Pancreas (tissue), 10 donors: ENCODE measurements around the gene SMARCA4. TPM values are rescaled to one million over a fixed set of nuclear protein-coding genes. Genes with fewer than 3 reads are reported as not detected.
"Not testable (repeated sequence)": the region's sequence is repeated elsewhere in the genome, so short reads cannot be mapped to it uniquely, and the experiment has no call there.

Experiments used
- ATAC-seq, 4 donors: fragments of 200-7000 bp; cut with Tn5 transposase; one replicate each; pipeline versions ENCODE4 v1.8.0 to v1.9.1; 2020; ENCODE audit warnings: mild to moderate bottlenecking in 4 of 4, moderate library complexity in 4 of 4
- DNase-seq, 6 donors: peaks; one replicate each; pipeline ENCODE4 v3.0.0-alpha.2; 2020
- FAIRE-seq: peaks from 2 replicates; lab custom pipeline; 2012; peaks lifted over from hg19 to GRCh38; lab: Jason Lieb, UNC
- H3K27ac ChIP-seq, 4 donors: fragments of 200-600 bp; sonication (generic); 1 replicate in 3 of 4; 2 replicates in 1 of 4; pipeline versions ENCODE4 v1.5.0 to v1.8.0; 2020
- H3K27me3 ChIP-seq, 4 donors: fragments of 200-600 bp; one replicate each; pipeline ENCODE4 v1.8.0; 2021
- H3K36me3 ChIP-seq, 3 donors: fragments of 200-600 bp; sonication (generic) in 1 of 3; one replicate each; pipeline versions ENCODE4 v1.5.0 to v1.8.0; 2020 to 2021
- H3K4me1 ChIP-seq, 3 donors: fragments of 200-600 bp; one replicate each; pipeline ENCODE4 v1.8.0; 2021
- H3K4me3 ChIP-seq, 4 donors: fragments of 200-600 bp; sonication (generic) in 2 of 4; one replicate each; pipeline versions ENCODE4 v1.5.0 to v1.8.0; 2020 to 2021
- H3K9me3 ChIP-seq, 4 donors: fragments of 200-600 bp; one replicate each; pipeline ENCODE4 v1.8.0; 2021
- WGBS, 2 donors: extraction: QIAGEN DNeasy Blood & Tissue Kit; methylation state at CpG; one replicate each; pipeline ENCODE4 v1.1.7; 2013; 5-methylcytosine and 5-hydroxymethylcytosine counted together
- intact Hi-C, 3 donors: fragments of 100-400 bp; cut with DNase I; formaldehyde crosslinking; loops; one replicate each; pipeline versions ENCODE4 v1.11.1 to v1.14.2; 2022
- polyA plus RNA-seq, 2 donors: library from polyadenylated mRNA; stranded (reverse); fragments of 200-250 nt; gene quantifications; one replicate each; pipeline ENCODE4 v1.2.3, GENCODE V29; 2013
- total RNA-seq, 6 donors: library from RNA; stranded (reverse); fragmentation: NEBNext Ultra II Directional in 4 of 6; extraction: Animal tissue kit (Norgen Biotek cat#: 25700) in 4 of 6; gene quantifications; one replicate each; pipeline versions ENCODE4 v1.2.1 to v1.2.4, GENCODE V29; 2021 to 2023
- TF ChIP-seq, protein P1 (sequence below), 4 donors: fragments of 200-600 bp; sonication (generic) in 3 of 4; IDR thresholded peaks; one replicate each; pipeline versions ENCODE4 v1.5.0 to v1.8.0; 2021; ENCODE audit warnings: antibody characterized with exemption in 4 of 4
- donor health status: healthy with polysubstance abuse.
- donor health status: DM: no; HTN: no; CAD: no; lungs with moderate emphysema.
- donor health status: DM: no; HTN: no; CAD: no.
- donor health status: control.
- donor health status: control.
- donor health status: Bipolar disorder and iron deficiency.
- donor health status: DM: yes; HTN: yes; CAD: no.
- donor health status: DM: no; HTN: no; CAD: no.
- donor health status: DM: no; HTN: no; CAD: no.
- donor health status: DM: yes; HTN: yes; CAD: no.

Gene SMARCA4
- total and polyA plus RNA-seq, 8 donors: 28.7 to 77.8 (median 42.9) TPM

DNA sequence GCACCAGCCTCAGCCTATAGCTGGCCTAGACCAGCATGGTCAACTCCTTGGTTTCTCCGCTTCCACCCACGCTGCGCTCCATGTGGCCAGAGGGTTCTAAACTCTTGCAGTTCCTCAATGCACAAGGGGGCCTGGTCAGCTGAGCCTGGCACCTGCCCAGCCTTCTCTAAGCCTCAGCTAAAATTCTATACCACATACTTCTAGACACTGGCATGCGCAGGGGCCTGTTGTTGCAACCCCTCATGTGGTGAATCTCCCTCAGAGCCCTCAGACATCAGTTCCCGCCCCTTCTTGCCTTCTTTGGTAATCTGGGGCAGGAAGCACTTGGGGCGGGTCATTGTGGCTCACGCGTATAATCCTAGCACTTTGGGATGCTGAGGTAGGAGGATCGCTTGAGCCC is 108.7 kb downstream of the SMARCA4 start:
- FAIRE-seq (no peak), DNase-seq (no peak), ATAC-seq (peak in 1 of 4 donors; percentile 19)
- intact Hi-C loops: no loop called here
- no peaks in the 10 kb centered on the region for H3K9me3 ChIP-seq
- H3K27ac ChIP-seq: no peak overlapping the region
- H3K4me3 ChIP-seq: no peak overlapping the region
- H3K36me3 ChIP-seq: no peaks in the 10 kb centered on the region
- peaks cover 0 to 3% (median 0%) of the 10 kb centered on the region in 3 donors for H3K4me1 ChIP-seq
- 94 to 95% methylated on average over 9 of the region's 9 CpGs for WGBS, 2 donors
- TF ChIP-seq, protein P1, sequence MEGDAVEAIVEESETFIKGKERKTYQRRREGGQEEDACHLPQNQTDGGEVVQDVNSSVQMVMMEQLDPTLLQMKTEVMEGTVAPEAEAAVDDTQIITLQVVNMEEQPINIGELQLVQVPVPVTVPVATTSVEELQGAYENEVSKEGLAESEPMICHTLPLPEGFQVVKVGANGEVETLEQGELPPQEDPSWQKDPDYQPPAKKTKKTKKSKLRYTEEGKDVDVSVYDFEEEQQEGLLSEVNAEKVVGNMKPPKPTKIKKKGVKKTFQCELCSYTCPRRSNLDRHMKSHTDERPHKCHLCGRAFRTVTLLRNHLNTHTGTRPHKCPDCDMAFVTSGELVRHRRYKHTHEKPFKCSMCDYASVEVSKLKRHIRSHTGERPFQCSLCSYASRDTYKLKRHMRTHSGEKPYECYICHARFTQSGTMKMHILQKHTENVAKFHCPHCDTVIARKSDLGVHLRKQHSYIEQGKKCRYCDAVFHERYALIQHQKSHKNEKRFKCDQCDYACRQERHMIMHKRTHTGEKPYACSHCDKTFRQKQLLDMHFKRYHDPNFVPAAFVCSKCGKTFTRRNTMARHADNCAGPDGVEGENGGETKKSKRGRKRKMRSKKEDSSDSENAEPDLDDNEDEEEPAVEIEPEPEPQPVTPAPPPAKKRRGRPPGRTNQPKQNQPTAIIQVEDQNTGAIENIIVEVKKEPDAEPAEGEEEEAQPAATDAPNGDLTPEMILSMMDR (IDR thresholded peaks at IDR 0.05): no peak
- H3K27me3 ChIP-seq: no peaks in the 10 kb centered on the region

DNA sequence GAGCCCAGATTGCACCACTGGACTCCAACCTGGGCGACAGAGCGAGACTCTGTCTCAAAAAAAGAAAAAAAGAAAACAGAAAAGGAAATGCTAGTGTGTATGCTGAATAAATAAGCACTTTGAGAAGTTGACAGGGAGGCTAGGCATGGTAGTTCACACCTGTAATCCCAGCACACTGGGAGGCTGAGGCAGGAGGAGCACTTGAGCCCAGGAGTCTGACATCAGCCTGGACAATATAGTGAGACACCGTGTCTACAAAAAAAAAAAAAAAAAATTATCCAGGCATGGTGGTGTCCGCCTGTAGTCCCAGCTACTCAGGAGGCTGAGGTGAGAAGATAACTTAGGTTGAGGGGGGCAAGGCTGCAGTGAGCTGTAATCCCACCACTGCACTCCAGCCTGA is 109.3 kb downstream of the SMARCA4 start:
- TF ChIP-seq, protein P1 (IDR thresholded peaks at IDR 0.05): no peak
- WGBS, 2 donors: 93 to 94% methylated on average over 4 of the region's 4 CpGs
- Histone ChIP-seq H3K9me3 (no peaks in the 10 kb centered on the region), H3K4me1 (peaks cover 0 to 3% (median 0%) of the 10 kb centered on the region in 3 donors), H3K27ac (no peak overlapping the region), H3K4me3 (no peak overlapping the region), H3K27me3 (no peaks in the 10 kb centered on the region), H3K36me3 (no peaks in the 10 kb centered on the region)
- DNase-seq (no peak), FAIRE-seq (no peak), ATAC-seq (no peak)
- intact Hi-C loops: no loop called here

DNA sequence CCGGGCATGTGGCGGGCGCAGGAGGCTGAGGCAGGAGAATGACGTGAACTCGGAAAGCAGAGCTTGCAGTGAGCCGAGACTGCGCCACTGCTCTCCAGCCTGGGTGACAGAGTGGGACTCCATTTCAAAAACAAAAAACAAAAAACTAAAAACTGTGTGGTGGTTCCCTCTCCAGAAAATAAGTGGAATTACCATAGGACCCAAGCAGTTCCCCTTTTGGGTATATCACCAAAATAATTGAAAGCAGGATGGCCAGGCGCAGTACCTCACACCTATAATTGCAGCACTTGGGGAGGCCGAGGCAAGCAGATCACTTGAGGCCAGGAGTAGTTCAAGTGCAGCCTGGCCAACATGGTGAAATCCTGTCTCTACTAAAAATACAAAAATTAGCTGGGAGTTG is 112.7 kb downstream of the SMARCA4 start:
- Histone ChIP-seq H3K36me3 (no peaks in the 10 kb centered on the region), H3K4me3 (no peak overlapping the region), H3K27ac (no peak overlapping the region), H3K27me3 (no peaks in the 10 kb centered on the region), H3K4me1 (peaks cover 0 to 6% (median 0%) of the 10 kb centered on the region in 3 donors), H3K9me3 (no peaks in the 10 kb centered on the region)
- no peak for FAIRE-seq
- ATAC-seq: no peak
- TF ChIP-seq, protein P1 (IDR thresholded peaks at IDR 0.05): no peak
- no peak for DNase-seq
- intact Hi-C loops: no loop called here
- 98 to 99% methylated on average over 9 of the region's 9 CpGs for WGBS, 2 donors

DNA sequence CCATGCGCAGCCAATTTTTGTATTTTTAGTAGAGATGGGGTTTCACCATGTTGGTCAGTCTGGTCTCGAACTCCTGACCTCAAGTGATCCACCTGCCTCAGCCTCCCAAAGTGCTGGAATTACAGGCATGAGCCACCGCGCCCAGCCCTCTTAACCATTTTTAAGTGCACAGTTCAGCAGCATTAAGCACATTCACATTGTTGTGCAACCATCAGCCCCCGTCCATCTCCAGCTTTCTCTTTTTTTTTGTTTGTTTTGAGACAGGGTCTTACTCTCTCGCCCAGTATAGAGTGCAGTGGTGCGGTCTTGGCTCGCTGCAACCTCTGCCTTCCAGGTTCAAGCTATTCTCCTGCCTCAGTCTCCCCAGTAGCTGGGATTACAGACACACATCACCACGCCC is 116.0 kb downstream of the SMARCA4 start:
- ATAC-seq, H3K4me3 ChIP-seq, H3K27me3 ChIP-seq, H3K36me3 ChIP-seq, H3K9me3 ChIP-seq, H3K27ac ChIP-seq, H3K4me1 ChIP-seq, FAIRE-seq, intact Hi-C loops, DNase-seq: not testable (repeated sequence)
- WGBS, 2 donors: 96 to 99% methylated on average over 9 of the region's 9 CpGs

DNA sequence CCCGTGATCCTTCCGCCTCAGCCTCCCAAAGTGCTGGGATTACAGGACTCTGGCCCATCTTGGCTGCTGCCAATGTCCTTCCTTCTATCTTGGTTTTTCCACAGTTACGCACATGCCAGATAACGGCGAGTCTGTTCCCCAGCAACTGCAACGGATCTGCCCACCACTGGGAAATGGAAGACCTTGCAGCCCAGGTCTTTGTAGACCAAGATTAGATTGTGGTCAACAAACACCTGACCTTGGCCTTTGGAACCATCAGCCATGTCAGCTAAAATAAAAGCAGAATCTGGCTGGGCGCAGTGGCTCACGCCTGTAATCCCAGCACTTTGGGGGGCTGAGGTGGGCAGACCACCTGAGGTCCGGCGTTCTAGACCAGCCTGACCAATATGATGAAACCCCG is 118.1 kb downstream of the SMARCA4 start:
- 55% methylated on average over 11 of the region's 11 CpGs for WGBS, 2 donors
- TF ChIP-seq, protein P1 (IDR thresholded peaks at IDR 0.05): no peak
- ATAC-seq: peak; percentile 27 to 71 (median 69)

More for the DNA sequence above, 118.1 kb downstream of the SMARCA4 start:
- DNase-seq: peak in 1 of 6 donors; percentile 45
- H3K36me3 ChIP-seq: no peaks in the 10 kb centered on the region
- no peaks in the 10 kb centered on the region for H3K9me3 ChIP-seq
- intact Hi-C loops: no loop called here
- H3K27me3 ChIP-seq: no peaks in the 10 kb centered on the region
- no peak for FAIRE-seq
- no peak overlapping the region for H3K27ac ChIP-seq
- no peak overlapping the region for H3K4me3 ChIP-seq
- peaks cover 0 to 6% (median 1%) of the 10 kb centered on the region in 3 donors for H3K4me1 ChIP-seq
